ENCODE data around the gene ARL6IP5. TPM values are rescaled to one million over a fixed set of nuclear protein-coding genes. Genes with fewer than 3 reads are reported as not detected.

The ARL6IP5 gene
- total RNA-seq, 4 donors from 2014 or later, result 65.2 to 146 (median 98.2) TPM

DNA sequence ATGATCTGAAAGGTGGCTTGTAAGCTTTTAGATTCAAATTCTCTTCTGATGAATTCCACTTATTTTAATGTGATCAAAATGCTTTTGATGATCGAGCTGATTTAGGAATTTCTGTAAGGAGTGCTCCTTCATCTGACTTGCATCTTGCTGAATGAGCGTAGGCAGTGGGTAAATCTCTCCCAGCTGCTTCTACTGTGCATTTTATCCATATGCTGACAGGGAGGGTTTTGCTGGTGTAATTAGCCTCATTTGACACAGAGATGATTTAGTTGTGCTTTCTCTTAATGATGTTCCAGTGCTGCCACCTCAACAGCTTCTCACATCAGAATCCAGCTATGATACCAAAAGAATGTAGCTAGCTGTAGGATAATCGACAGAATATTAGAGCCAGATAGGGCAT, 41.5 kb downstream of the ARL6IP5 start:
- TF ChIP-seq, protein P1, sequence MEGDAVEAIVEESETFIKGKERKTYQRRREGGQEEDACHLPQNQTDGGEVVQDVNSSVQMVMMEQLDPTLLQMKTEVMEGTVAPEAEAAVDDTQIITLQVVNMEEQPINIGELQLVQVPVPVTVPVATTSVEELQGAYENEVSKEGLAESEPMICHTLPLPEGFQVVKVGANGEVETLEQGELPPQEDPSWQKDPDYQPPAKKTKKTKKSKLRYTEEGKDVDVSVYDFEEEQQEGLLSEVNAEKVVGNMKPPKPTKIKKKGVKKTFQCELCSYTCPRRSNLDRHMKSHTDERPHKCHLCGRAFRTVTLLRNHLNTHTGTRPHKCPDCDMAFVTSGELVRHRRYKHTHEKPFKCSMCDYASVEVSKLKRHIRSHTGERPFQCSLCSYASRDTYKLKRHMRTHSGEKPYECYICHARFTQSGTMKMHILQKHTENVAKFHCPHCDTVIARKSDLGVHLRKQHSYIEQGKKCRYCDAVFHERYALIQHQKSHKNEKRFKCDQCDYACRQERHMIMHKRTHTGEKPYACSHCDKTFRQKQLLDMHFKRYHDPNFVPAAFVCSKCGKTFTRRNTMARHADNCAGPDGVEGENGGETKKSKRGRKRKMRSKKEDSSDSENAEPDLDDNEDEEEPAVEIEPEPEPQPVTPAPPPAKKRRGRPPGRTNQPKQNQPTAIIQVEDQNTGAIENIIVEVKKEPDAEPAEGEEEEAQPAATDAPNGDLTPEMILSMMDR (IDR thresholded peaks at IDR 0.05), result no peak
- no peak for TF ChIP-seq POLR2A (IDR thresholded peaks at IDR 0.05)
- Histone ChIP-seq H3K27ac (no peak overlapping the region), H3K27me3 (no peaks in the 10 kb centered on the region), H3K4me3 (replicated peaks in 1 of 3) (no peak overlapping the region), H3K9me3 (no peaks in the 10 kb centered on the region), H3K36me3 (no peaks in the 10 kb centered on the region), H3K4me1 (no peaks in the 10 kb centered on the region)
- 85 to 89% methylated on average over 3 of the region's 3 CpGs for WGBS, 2 donors
- DNase-seq, result no peak
- intact Hi-C loops (cut with DNase I), result no loop called here

DNA sequence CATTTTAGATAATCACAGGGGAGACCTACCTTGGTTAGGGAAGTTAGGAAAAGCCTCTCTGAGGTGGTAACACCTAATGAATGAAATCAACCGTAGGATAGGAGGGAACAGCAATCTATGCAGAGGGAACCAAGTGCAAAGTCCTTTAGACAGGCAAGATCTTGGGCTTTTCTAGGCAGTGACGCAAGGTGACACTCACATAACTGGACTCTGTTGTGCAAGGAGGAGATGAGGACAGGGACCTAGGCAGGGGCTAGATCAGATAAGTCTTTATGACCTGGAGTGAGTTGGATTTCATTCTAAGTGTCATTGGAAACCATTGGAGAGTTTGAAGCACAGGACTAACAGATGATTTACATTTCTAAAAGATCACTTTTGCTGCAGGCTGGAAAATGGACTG, 42.3 kb downstream of the ARL6IP5 start:
- Histone ChIP-seq H3K9me3 (no peaks in the 10 kb centered on the region), H3K4me1 (no peaks in the 10 kb centered on the region), H3K4me3 (replicated peaks in 1 of 3) (no peak overlapping the region), H3K27me3 (no peaks in the 10 kb centered on the region), H3K27ac (no peak overlapping the region), H3K36me3 (no peaks in the 10 kb centered on the region)
- 93% methylated on average over 2 of the region's 2 CpGs for WGBS, 2 donors
- TF ChIP-seq, protein P1 (IDR thresholded peaks at IDR 0.05), result no peak
- no peak for TF ChIP-seq POLR2A (IDR thresholded peaks at IDR 0.05)
- no peak for DNase-seq
- intact Hi-C loops (cut with DNase I), result no loop called here

DNA sequence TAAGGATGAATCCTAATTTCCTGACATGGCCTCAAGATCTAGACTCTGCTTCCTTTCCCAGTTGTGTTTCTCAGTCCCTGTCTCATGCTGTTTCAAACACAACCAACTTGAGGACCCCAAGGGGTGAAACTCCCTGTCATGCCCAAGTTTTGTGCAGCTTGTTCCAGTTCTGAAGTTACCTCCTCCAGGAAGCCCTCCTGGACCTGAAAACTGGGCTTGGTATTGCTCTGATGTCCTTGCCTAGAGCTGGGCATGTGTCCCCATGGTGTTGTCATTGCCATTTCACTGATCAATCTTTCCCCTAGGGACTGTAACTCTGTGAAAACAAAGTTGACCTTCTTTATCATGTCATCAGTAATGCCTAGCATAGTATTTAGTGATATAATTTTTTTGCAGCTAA, 43.8 kb downstream of the ARL6IP5 start:
- H3K4me3 ChIP-seq (replicated peaks in 1 of 3), result no peak overlapping the region
- intact Hi-C loops (cut with DNase I), result no loop called here
- TF ChIP-seq, protein P1 (IDR thresholded peaks at IDR 0.05), result no peak
- no peak for TF ChIP-seq POLR2A (IDR thresholded peaks at IDR 0.05)
- H3K36me3 ChIP-seq, result no peaks in the 10 kb centered on the region
- no peaks in the 10 kb centered on the region for H3K4me1 ChIP-seq
- H3K27ac ChIP-seq, result no peak overlapping the region
- DNase-seq, result no peak
- H3K27me3 ChIP-seq, result no peaks in the 10 kb centered on the region
- H3K9me3 ChIP-seq, result no peaks in the 10 kb centered on the region

DNA sequence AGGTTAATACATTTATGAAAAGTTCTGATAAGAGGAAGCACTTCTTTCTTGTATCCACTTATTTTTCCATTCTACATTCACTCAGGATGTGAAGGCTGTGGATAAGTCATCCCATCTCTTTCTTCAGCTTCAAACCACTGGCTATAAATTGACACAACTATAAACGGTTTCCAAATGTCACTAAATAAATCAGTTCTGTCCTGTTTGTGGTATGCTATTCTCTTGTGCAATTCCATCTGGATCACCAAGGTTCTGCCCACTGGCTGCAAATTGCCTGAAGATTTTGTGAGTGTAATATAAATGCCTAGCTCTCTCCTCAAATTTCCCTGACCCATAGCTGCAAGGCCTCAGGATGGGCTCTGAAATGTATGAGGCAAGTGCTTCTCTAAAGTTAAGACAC, 44.8 kb downstream of the ARL6IP5 start:
- intact Hi-C loops (cut with DNase I), result no loop called here
- TF ChIP-seq POLR2A (IDR thresholded peaks at IDR 0.05), result no peak
- TF ChIP-seq, protein P1 (IDR thresholded peaks at IDR 0.05), result no peak
- Histone ChIP-seq H3K4me1 (no peaks in the 10 kb centered on the region), H3K27me3 (no peaks in the 10 kb centered on the region), H3K27ac (no peak overlapping the region), H3K4me3 (replicated peaks in 1 of 3) (no peak overlapping the region), H3K36me3 (no peaks in the 10 kb centered on the region), H3K9me3 (no peaks in the 10 kb centered on the region)
- no peak for DNase-seq
- 61 to 75% methylated on average over 1 of the region's 1 CpG for WGBS, 2 donors

DNA sequence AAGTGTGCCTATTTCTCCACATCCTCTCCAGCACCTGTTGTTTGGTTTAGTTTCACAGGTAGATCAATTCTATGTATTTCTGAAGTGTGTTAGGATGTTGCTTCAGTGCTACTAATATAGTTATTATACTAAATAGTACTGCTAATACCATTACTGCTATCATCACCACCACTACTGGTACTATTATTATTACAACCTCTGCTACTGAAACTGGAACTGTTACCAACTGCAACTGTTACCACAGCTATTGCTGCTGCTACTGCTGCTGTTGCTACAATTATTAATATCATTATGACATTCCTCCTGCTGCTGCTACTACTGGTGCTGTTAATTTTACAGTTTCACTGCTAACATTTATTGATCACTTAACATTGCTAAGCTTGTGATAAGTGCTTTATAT, 46.0 kb downstream of the ARL6IP5 start:
- no peak for DNase-seq
- intact Hi-C loops (cut with DNase I), result no loop called here

More for the DNA sequence above, 46.0 kb downstream of the ARL6IP5 start:
- Histone ChIP-seq H3K27ac (no peak overlapping the region), H3K27me3 (no peaks in the 10 kb centered on the region), H3K4me3 (replicated peaks in 1 of 3) (no peak overlapping the region), H3K36me3 (no peaks in the 10 kb centered on the region), H3K4me1 (no peaks in the 10 kb centered on the region), H3K9me3 (no peaks in the 10 kb centered on the region)
- no peak for TF ChIP-seq POLR2A (IDR thresholded peaks at IDR 0.05)
- TF ChIP-seq, protein P1 (IDR thresholded peaks at IDR 0.05), result no peak

All from thyroid gland (tissue), 4 donors.